ENCODE measurements around the gene SMIM13.
A peak's percentile ranks its signal among the peaks of the same experiment; 100 is the strongest.

The SMIM13 gene

GRCh38 chr6:11152581-11152980 is 58.9 kb downstream of the SMIM13 start:
- no peak for DNase-seq (ENCODE audit: low read depth in 1 of 2, low spot score in 1 of 2)
- TF ChIP-seq JUND (IDR thresholded peaks at IDR 0.05; ENCODE audit: low read depth): no peak
- in situ Hi-C loops (cut with HindIII; ENCODE audit: low pct_unique_long_range_greater_than_20kb, low sequenced_read_pairs): no loop called here

- in situ Hi-C loops (cut with HindIII; ENCODE audit: low pct_unique_long_range_greater_than_20kb, low sequenced_read_pairs): no loop called here
- DNase-seq (ENCODE audit: low read depth in 1 of 2, low spot score in 1 of 2): no peak
- no peak for TF ChIP-seq JUND (IDR thresholded peaks at IDR 0.05; ENCODE audit: low read depth)
These were observed 59.8 kb downstream of the SMIM13 start for GRCh38 chr6:11153447-11153846.

DNA sequence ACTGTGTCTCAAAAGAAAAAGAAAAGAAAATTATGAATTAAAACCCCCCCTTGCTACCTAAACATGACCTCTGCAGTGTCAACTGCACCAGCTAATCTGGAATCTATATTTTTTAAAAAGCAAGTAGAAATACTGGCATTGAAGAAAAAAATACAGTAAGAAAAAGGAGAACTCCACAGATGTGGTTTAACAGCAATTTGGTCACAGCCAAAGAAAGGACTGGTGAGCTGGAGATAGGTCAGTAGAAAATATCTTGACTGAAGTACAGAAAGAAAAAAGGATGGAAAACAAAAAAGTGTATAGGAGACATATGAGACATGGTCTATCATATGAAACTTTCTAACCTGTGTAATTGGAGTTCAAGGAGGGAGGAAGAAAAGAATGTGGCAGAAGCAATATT is 62.0 kb downstream of the SMIM13 start:
- no peak for DNase-seq (ENCODE audit: low read depth in 1 of 2, low spot score in 1 of 2)
- in situ Hi-C loops (cut with HindIII; ENCODE audit: low pct_unique_long_range_greater_than_20kb, low sequenced_read_pairs): no loop called here
- TF ChIP-seq JUND (IDR thresholded peaks at IDR 0.05; ENCODE audit: low read depth): no peak

- TF ChIP-seq JUND (IDR thresholded peaks at IDR 0.05; ENCODE audit: low read depth): no peak
These were observed 66.6 kb downstream of the SMIM13 start for GRCh38 chr6:11160199-11160598.

DNA sequence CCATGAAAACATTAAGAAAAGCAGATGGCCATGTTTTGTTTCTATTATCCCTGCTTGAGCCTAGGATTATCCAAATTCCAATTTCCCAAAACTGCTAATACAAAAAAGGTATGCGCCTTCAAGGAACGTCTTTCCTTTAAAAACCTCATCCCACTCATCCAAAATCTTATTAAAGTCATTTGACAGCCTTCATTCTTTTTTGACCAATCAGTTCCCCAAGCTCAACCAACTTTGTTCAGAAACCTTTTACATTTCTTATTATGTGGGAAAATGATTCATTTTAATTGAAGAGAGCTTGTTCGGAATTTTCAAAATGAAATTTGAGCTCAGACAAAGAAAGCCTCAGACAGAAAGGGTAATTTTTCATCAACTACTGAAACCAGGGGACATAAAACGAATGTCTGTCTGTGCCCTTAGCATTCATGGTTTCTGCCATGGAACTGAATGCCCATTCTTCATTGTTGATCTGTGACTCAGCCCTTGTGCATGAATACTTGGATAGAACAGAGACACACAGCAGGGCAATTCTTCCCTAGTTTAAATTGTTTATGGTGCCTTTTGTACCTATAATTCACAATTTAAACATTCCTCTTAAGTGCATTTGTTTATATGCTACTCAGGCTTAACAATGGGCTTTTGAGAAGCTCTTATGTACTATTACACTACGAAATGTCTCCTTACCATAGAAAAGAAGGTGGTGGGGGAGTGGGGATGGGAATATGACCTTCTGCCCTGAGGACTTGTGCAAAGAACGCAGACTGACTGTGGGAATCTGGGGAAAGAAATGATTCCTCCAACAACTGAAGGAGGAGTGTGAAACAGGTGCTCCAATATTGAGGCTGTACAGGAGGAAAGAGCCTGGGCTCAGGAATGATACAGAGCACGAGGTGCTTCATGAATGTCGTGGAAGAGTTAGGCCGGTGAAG is 67.7 kb downstream of the SMIM13 start:
- in situ Hi-C loops (cut with HindIII; ENCODE audit: low pct_unique_long_range_greater_than_20kb, low sequenced_read_pairs): no loop called here
- DNase-seq (ENCODE audit: low read depth in 1 of 2, low spot score in 1 of 2): no peak
- TF ChIP-seq JUND (IDR thresholded peaks at IDR 0.05; ENCODE audit: low read depth): no peak

More at GRCh38 chr6:11160199-11160598, 66.6 kb downstream of the SMIM13 start:
- DNase-seq (ENCODE audit: low read depth in 1 of 2, low spot score in 1 of 2): no peak
- in situ Hi-C loops (cut with HindIII; ENCODE audit: low pct_unique_long_range_greater_than_20kb, low sequenced_read_pairs): no loop called here

DNA sequence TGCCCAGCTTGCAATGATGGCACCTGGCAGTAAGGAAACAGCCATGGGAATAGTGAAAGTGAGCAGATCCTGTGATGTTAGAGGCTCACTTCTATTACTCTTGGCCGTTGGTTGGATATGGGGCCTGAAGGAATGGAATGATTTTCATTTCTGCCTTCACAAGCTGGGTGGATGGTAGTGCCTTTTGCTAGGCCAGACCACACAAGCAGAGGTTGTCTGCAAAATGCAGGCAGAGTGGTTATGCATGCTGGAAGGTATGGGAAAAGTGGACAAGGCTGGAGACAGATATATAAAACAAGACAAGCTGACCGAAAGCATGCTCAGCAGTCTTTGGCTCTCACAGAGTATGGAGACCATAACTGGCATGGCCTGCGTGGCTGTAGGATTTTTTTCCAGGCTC is 68.6 kb downstream of the SMIM13 start:
- in situ Hi-C loops (cut with HindIII; ENCODE audit: low pct_unique_long_range_greater_than_20kb, low sequenced_read_pairs): no loop called here
- no peak for DNase-seq (ENCODE audit: low read depth in 1 of 2, low spot score in 1 of 2)

DNA sequence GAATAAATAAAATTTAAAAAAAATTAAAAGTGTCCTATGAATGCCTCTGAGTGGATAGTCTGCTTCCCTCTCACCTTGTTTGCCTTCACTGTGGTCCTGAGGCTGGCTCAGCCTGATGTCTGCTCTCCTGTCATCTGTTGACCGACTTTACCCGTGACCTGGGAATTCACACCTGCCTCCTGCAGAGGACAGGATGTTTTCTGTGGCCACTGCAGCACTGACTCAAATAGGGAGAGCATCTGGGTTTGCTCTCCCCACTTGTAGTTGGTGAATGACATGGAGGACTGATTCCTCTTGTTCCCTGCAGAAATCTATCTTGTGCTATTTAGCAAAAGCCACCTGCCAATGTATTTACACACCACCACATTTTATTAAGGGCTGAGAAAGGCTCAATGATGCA is 70.3 kb downstream of the SMIM13 start:
- DNase-seq (ENCODE audit: low read depth in 1 of 2, low spot score in 1 of 2): no peak
- in situ Hi-C loops (cut with HindIII; ENCODE audit: low pct_unique_long_range_greater_than_20kb, low sequenced_read_pairs): no loop called here
- no peak for TF ChIP-seq JUND (IDR thresholded peaks at IDR 0.05; ENCODE audit: low read depth)

More for the DNA sequence above, 68.6 kb downstream of the SMIM13 start:
- TF ChIP-seq JUND (IDR thresholded peaks at IDR 0.05; ENCODE audit: low read depth): no peak

DNA sequence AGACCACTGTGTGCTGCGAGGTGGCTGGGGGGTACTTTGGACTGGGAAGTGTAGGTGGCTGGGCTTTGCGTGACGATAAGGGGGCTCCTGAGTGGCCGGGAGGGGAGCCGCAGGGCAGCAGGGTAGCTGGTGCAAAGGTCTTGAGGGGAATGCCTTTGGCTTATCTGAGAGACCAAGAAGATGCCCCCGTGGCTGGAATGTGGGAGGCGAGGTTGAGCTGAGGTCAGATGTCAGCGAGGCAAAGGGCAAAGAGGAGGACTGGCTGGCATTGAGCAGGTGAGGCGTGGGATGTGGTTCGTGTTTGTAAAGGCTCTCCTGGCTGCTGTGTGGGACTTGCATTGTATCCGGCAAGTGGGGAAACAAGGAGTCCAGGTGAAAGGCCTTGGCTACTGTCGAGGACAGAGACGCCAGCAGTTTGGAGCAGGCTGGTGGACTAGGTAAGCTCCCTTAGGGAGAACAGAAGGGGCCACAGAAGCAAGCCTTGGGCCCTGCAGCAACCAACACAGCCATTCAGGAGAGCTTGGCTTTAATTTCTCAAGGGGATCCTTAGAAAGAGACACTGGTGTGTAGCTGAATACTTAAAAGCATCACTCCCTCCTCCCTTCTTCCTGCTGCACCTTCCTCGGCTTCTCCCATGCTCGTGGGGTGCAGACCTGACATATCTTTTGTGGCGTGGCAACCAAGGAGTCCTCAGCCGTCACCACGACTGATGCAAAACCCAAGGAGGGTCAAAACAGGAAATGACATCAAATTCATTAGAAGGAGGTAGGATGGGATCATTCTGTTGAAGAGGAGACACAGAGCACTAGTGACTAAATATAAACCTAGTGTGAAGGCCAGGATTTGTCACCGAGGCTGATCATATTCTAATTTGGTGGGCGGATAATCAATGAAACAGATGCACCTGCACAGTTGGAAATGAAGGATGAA is 71.3 kb downstream of the SMIM13 start:
- TF ChIP-seq JUND (IDR thresholded peaks at IDR 0.05; ENCODE audit: low read depth): no peak
- in situ Hi-C loops (cut with HindIII; ENCODE audit: low pct_unique_long_range_greater_than_20kb, low sequenced_read_pairs): no loop called here
- DNase-seq (ENCODE audit: low read depth in 1 of 2, low spot score in 1 of 2): no peak

DNA sequence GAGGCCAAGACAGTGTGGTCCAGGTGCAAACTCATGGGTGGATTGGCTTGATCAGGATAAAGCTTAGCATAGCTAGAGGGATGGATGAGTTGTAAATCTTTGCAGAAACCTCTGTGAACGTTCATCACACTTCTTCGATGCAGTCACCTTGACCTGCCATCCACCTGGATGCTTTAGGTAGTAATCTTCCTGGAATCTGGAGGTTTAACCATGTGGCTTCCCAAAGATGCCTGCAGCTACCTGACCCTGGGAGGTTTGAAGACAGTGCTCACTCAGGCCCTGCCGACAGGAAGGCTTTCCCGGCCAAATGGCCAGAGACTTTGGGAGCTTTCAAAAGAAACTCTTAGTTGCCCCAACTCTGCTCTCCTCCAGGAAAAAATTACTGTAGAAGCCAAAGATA is 73.3 kb downstream of the SMIM13 start:
- DNase-seq (ENCODE audit: low read depth in 1 of 2, low spot score in 1 of 2): no peak
- TF ChIP-seq JUND (IDR thresholded peaks at IDR 0.05; ENCODE audit: low read depth): no peak
- in situ Hi-C loops (cut with HindIII; ENCODE audit: low pct_unique_long_range_greater_than_20kb, low sequenced_read_pairs): no loop called here

GRCh38 chr6:11168091-11168635 is 74.5 kb downstream of the SMIM13 start:
- no peak for TF ChIP-seq JUND (IDR thresholded peaks at IDR 0.05; ENCODE audit: low read depth)
- in situ Hi-C loops (cut with HindIII; ENCODE audit: low pct_unique_long_range_greater_than_20kb, low sequenced_read_pairs): no loop called here
- no peak for DNase-seq (ENCODE audit: low read depth in 1 of 2, low spot score in 1 of 2)

- in situ Hi-C loops (cut with HindIII; ENCODE audit: low pct_unique_long_range_greater_than_20kb, low sequenced_read_pairs): no loop called here
- no peak for TF ChIP-seq JUND (IDR thresholded peaks at IDR 0.05; ENCODE audit: low read depth)
- no peak for DNase-seq (ENCODE audit: low read depth in 1 of 2, low spot score in 1 of 2)
These were observed 78.3 kb downstream of the SMIM13 start for GRCh38 chr6:11171952-11172351.

DNA sequence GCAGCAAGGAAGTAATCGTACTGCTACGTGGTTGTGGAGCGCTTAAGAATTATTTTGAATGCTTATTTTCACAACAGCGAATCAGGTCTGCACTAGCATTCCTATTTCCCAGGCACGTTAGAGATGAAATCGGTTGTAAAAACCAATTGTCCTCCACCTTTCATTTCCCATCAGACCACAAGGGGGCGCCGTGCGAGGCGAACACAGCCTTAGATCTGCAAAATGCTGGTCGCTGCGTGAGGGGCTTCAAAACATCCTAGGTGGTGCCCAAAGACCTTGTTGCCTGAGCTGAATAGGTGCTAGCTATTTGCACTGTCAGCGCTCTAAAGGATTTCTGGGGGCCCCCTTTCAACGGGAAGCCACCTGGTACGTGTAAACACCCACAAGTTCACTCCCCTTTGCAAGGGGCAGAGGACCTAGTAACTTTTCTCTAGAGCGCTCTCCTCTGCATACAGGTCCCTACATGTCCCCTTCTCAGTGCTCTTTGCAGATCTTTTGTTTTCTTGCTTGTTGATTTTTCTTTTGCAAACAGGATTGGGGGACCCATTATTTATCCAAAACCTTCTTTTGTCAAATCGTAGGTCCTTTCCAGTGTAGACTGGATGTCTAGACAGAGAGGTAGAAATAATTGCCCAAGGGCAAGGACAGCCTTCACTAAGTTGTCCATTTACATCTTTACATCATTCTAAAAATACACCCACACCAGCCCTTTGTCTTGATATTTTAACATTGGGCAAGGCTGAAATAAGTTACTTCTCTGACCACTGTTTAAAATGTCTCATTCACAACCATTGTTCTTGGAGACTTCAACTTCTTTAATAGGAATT is 79.1 kb downstream of the SMIM13 start:
- peak; percentile 49 to 71 for DNase-seq (ENCODE audit: low read depth in 1 of 2, low spot score in 1 of 2)
- in situ Hi-C loops (cut with HindIII; ENCODE audit: low pct_unique_long_range_greater_than_20kb, low sequenced_read_pairs): no loop called here

More for the DNA sequence above, 79.1 kb downstream of the SMIM13 start:
- TF ChIP-seq JUND (IDR thresholded peaks at IDR 0.05; ENCODE audit: low read depth): no peak
